SK-N-SH treated with all-trans-retinoic acid at 6 μM for 48 hours (cell line): ENCODE measurements around the gene SLC52A1.

Experiments used
- ATAC-seq: fragments of 200-7000 bp; cut with Tn5 transposase; 3 replicates; pipeline ENCODE4 v1.9.1; 2020; ENCODE audit warnings: mild to moderate bottlenecking, moderate library complexity
- ARNTL ChIP-seq: fragments of 450-650 bp; formaldehyde crosslinking; IDR thresholded peaks from 2 replicates; pipeline ENCODE4 v1.5.0; 2020; ENCODE audit warnings: low read depth, mild to moderate bottlenecking, moderate library complexity, borderline replicate concordance
- BACH2 ChIP-seq: fragments of 250-450 bp; sonication (Bioruptor Pico); IDR thresholded peaks from 2 replicates; pipeline ENCODE4 v1.9.0; 2021; ENCODE audit warnings: mild to moderate bottlenecking, borderline replicate concordance
- CREB5 ChIP-seq: fragments of 250-450 bp; sonication (Bioruptor Pico); IDR thresholded peaks from 2 replicates; pipeline ENCODE4 v1.5.1; 2020; ENCODE audit warnings: low read depth, mild to moderate bottlenecking, moderate library complexity
- CSDC2 ChIP-seq: fragments of 250-450 bp; sonication (Bioruptor Pico); IDR thresholded peaks from 2 replicates; pipeline ENCODE4 v1.5.0; 2020; ENCODE audit warnings: mild to moderate bottlenecking, moderate library complexity
- ESRRG ChIP-seq: fragments of 250-450 bp; sonication (Bioruptor Pico); IDR thresholded peaks from 2 replicates; pipeline ENCODE4 v1.6.1; 2021; ENCODE audit warnings: mild to moderate bottlenecking
- GLIS3 ChIP-seq: fragments of 250-450 bp; sonication (Bioruptor Pico); IDR thresholded peaks from 2 replicates; pipeline ENCODE4 v1.5.0; 2020; ENCODE audit warnings: mild to moderate bottlenecking, moderate library complexity
- ISL1 ChIP-seq: fragments of 250-450 bp; sonication (Bioruptor Pico); IDR thresholded peaks from 2 replicates; pipeline ENCODE4 v2.1.2; 2022; ENCODE audit warnings: mild to moderate bottlenecking, moderate library complexity
- OSR1 ChIP-seq: fragments of 250-450 bp; sonication (Bioruptor Pico); IDR thresholded peaks from 2 replicates; pipeline ENCODE4 v1.8.0; 2022; ENCODE audit warnings: moderate library complexity, mild to moderate bottlenecking, inconsistent platforms
- PPARA ChIP-seq: fragments of 250-450 bp; sonication (Bioruptor Pico); IDR thresholded peaks from 2 replicates; pipeline ENCODE4 v1.5.0; 2020; ENCODE audit warnings: mild to moderate bottlenecking, borderline replicate concordance
- RARB ChIP-seq: fragments of 250-450 bp; sonication (Bioruptor Pico); IDR thresholded peaks from 2 replicates; pipeline ENCODE4 v1.8.0; 2021; ENCODE audit warnings: mild to moderate bottlenecking, moderate library complexity
- SNAI2 ChIP-seq: fragments of 250-450 bp; sonication (Bioruptor Pico); IDR thresholded peaks from 2 replicates; pipeline ENCODE4 v1.5.0; 2020; ENCODE audit warnings: mild to moderate bottlenecking, moderate library complexity
- TCF4 ChIP-seq: fragments of 250-450 bp; sonication (Bioruptor Pico); IDR thresholded peaks from 2 replicates; pipeline ENCODE4 v1.8.0; 2021; ENCODE audit warnings: mild to moderate bottlenecking, moderate library complexity, borderline replicate concordance
- TOX ChIP-seq: fragments of 250-450 bp; sonication (Bioruptor Pico); IDR thresholded peaks from 2 replicates; pipeline ENCODE4 v1.8.0; 2021; ENCODE audit warnings: mild to moderate bottlenecking, moderate library complexity, borderline replicate concordance
- ZC3H10 ChIP-seq: fragments of 250-450 bp; sonication (Bioruptor Pico); IDR thresholded peaks from 2 replicates; pipeline ENCODE4 v1.5.1; 2021; ENCODE audit warnings: mild to moderate bottlenecking, moderate library complexity
- ZFP3 ChIP-seq: fragments of 250-450 bp; sonication (Bioruptor Pico); IDR thresholded peaks from 2 replicates; pipeline ENCODE4 v1.5.0; 2020; ENCODE audit warnings: mild to moderate bottlenecking, moderate library complexity
- ZFP30 ChIP-seq: fragments of 450-650 bp; formaldehyde crosslinking; IDR thresholded peaks from 2 replicates; pipeline ENCODE4 v1.5.0; 2022; ENCODE audit warnings: mild to moderate bottlenecking, moderate library complexity
- ZNF565 ChIP-seq: fragments of 450-650 bp; formaldehyde crosslinking; conservative IDR thresholded peaks from 2 replicates; pipeline ENCODE4 v1.5.0; 2020; ENCODE audit warnings: low read depth, mild to moderate bottlenecking, moderate library complexity
- ZNF70 ChIP-seq: fragments of 450-650 bp; formaldehyde crosslinking; IDR thresholded peaks from 2 replicates; pipeline ENCODE4 v1.5.0; 2020; ENCODE audit warnings: mild to moderate bottlenecking, moderate library complexity
- ZNF8 ChIP-seq: fragments of 450-650 bp; formaldehyde crosslinking; IDR thresholded peaks from 2 replicates; pipeline ENCODE4 v1.5.0; 2020; ENCODE audit warnings: mild to moderate bottlenecking, moderate library complexity
- TF ChIP-seq, protein P1 (sequence below): fragments of 250-450 bp; sonication (Bioruptor Pico); IDR thresholded peaks from 2 replicates; pipeline ENCODE4 v1.8.0; 2021; ENCODE audit warnings: low read depth, mild to moderate bottlenecking, moderate library complexity, borderline replicate concordance
- TF ChIP-seq, protein P2 (sequence below): fragments of 250-450 bp; sonication (Bioruptor Pico); IDR thresholded peaks from 2 replicates; pipeline ENCODE4 v1.5.1; 2021; ENCODE audit warnings: mild to moderate bottlenecking, moderate library complexity

The SLC52A1 gene

GRCh38 chr17:4994081-4994595 lies 41.1 kb downstream of the SLC52A1 start:
- no peak for ATAC-seq
- TF ChIP-seq, protein P1, sequence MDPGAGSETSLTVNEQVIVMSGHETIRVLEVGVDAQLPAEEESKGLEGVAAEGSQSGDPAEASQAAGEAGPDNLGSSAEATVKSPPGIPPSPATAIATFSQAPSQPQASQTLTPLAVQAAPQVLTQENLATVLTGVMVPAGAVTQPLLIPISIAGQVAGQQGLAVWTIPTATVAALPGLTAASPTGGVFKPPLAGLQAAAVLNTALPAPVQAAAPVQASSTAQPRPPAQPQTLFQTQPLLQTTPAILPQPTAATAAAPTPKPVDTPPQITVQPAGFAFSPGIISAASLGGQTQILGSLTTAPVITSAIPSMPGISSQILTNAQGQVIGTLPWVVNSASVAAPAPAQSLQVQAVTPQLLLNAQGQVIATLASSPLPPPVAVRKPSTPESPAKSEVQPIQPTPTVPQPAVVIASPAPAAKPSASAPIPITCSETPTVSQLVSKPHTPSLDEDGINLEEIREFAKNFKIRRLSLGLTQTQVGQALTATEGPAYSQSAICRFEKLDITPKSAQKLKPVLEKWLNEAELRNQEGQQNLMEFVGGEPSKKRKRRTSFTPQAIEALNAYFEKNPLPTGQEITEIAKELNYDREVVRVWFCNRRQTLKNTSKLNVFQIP: no peak
- TF ChIP-seq OSR1: no peak
- no peak for TF ChIP-seq ZNF8 (CRISPR knock-in tag)
- no peak for TF ChIP-seq CREB5 (CRISPR knock-in tag)
- no peak for TF ChIP-seq RARB (CRISPR knock-in tag)
- no peak for TF ChIP-seq TCF4
- no peak for TF ChIP-seq BACH2
- no peak for TF ChIP-seq ARNTL (CRISPR knock-in tag)
- TF ChIP-seq ZNF565 (CRISPR knock-in tag): no peak
- TF ChIP-seq SNAI2 (CRISPR knock-in tag): no peak
- no peak for TF ChIP-seq GLIS3

GRCh38 chr17:4987767-4988567 lies 47.3 kb downstream of the SLC52A1 start:
- TF ChIP-seq PPARA (CRISPR knock-in tag) (no peak), CSDC2 (CRISPR knock-in tag) (no peak), TCF4 (no peak), BACH2 (no peak), ZNF70 (CRISPR knock-in tag) (no peak), CREB5 (CRISPR knock-in tag) (no peak), TOX (CRISPR knock-in tag) (no peak), RARB (CRISPR knock-in tag) (no peak), OSR1 (no peak), ZFP30 (CRISPR knock-in tag) (no peak), GLIS3 (no peak), ZC3H10 (CRISPR knock-in tag) (no peak)
- TF ChIP-seq, protein P1: no peak
- ATAC-seq: peak; percentile 43; the same call in 2 of the 3 replicates

- TF ChIP-seq, protein P2, sequence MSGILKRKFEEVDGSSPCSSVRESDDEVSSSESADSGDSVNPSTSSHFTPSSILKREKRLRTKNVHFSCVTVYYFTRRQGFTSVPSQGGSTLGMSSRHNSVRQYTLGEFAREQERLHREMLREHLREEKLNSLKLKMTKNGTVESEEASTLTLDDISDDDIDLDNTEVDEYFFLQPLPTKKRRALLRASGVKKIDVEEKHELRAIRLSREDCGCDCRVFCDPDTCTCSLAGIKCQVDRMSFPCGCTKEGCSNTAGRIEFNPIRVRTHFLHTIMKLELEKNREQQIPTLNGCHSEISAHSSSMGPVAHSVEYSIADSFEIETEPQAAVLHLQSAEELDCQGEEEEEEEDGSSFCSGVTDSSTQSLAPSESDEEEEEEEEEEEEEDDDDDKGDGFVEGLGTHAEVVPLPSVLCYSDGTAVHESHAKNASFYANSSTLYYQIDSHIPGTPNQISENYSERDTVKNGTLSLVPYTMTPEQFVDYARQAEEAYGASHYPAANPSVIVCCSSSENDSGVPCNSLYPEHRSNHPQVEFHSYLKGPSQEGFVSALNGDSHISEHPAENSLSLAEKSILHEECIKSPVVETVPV (CRISPR knock-in tag): no peak
- TF ChIP-seq ZFP3 (CRISPR knock-in tag) (0 out of 2 replicates have a peak, but pooled peaks have one; percentile 30), SNAI2 (CRISPR knock-in tag) (no peak), ISL1 (CRISPR knock-in tag) (no peak), RARB (CRISPR knock-in tag) (no peak), ZNF8 (CRISPR knock-in tag) (no peak), ESRRG (no peak), ZFP30 (CRISPR knock-in tag) (no peak), CSDC2 (CRISPR knock-in tag) (0 out of 2 replicates have a peak, but pooled peaks have one; percentile 5), TCF4 (no peak), GLIS3 (no peak), CREB5 (CRISPR knock-in tag) (no peak)
- peak; percentile 93 for ATAC-seq
Measured at GRCh38 chr17:4986951-4987766, 48.1 kb downstream of the SLC52A1 start, which contains the start of gene CAMTA2. CAMTA2 (minus strand) TSS chr17:4987675; CDS start chr17:4986222, 1,453 bp downstream.
